Liver (tissue), 3 donors: ENCODE measurements around the gene INTS6.

Experiments
- JUND ChIP-seq, 2 donors: IDR thresholded peaks; 2 replicates each; pipeline ENCODE4 v1.6.1; 2016; ENCODE audit warnings: antibody characterized with exemption in 2 of 2
- YY1 ChIP-seq: IDR thresholded peaks from 2 replicates; pipeline ENCODE4 v1.6.1; 2016; ENCODE audit warnings: antibody characterized with exemption, mild to moderate bottlenecking
- TF ChIP-seq, protein P1 (sequence below): IDR thresholded peaks from 2 replicates; pipeline ENCODE4 v1.6.1; 2016; ENCODE audit warnings: antibody characterized with exemption
- TF ChIP-seq, protein P2 (sequence below): fragments of 150-350 bp; IDR thresholded peaks from 2 replicates; pipeline ENCODE4 v1.5.1; 2017; ENCODE audit warnings: improper control_type of control experiment, low read depth, low read length; ENCODE audit not compliant: missing input control
- donor health status: healthy.
- donor health status: healthy.

GRCh38 chr13:51422484-51422883, 30.4 kb downstream of the INTS6 start:
- TF ChIP-seq, protein P1, sequence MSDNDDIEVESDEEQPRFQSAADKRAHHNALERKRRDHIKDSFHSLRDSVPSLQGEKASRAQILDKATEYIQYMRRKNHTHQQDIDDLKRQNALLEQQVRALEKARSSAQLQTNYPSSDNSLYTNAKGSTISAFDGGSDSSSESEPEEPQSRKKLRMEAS = no peak
- TF ChIP-seq, protein P2, sequence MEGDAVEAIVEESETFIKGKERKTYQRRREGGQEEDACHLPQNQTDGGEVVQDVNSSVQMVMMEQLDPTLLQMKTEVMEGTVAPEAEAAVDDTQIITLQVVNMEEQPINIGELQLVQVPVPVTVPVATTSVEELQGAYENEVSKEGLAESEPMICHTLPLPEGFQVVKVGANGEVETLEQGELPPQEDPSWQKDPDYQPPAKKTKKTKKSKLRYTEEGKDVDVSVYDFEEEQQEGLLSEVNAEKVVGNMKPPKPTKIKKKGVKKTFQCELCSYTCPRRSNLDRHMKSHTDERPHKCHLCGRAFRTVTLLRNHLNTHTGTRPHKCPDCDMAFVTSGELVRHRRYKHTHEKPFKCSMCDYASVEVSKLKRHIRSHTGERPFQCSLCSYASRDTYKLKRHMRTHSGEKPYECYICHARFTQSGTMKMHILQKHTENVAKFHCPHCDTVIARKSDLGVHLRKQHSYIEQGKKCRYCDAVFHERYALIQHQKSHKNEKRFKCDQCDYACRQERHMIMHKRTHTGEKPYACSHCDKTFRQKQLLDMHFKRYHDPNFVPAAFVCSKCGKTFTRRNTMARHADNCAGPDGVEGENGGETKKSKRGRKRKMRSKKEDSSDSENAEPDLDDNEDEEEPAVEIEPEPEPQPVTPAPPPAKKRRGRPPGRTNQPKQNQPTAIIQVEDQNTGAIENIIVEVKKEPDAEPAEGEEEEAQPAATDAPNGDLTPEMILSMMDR = no peak
- no peak for TF ChIP-seq JUND (IDR thresholded peaks at IDR 0.05)
- TF ChIP-seq YY1 = no peak
